Kidney (tissue), 14 donors: ENCODE data around the gene NCOR2. TPM values are rescaled to one million over a fixed set of nuclear protein-coding genes. Genes with fewer than 3 reads are reported as not detected.
A peak's percentile ranks its signal among the peaks of the same experiment; 100 is the strongest.

Experiments used
- DNase-seq, 5 donors: peaks; one replicate each; pipeline ENCODE4 v3.0.0-alpha.2; 2013 to 2020
- FAIRE-seq: peaks from 2 replicates; lab custom pipeline; 2012; peaks lifted over from hg19 to GRCh38; lab: Jason Lieb, UNC
- H3K27ac ChIP-seq, 2 donors: one replicate each; pipeline ENCODE4 v1.7.0; 2013; ENCODE audit warnings: low read depth in 2 of 2, low read length in 2 of 2, inconsistent platforms in 1 of 2
- H3K27me3 ChIP-seq: one replicate; pipeline ENCODE4 v1.7.1; 2013; ENCODE audit warnings: low read length, inconsistent platforms; ENCODE audit not compliant: control insufficient read depth, insufficient read depth
- H3K36me3 ChIP-seq, 3 donors: one replicate each; pipeline versions ENCODE4 v1.7.0 to v1.7.1; 2013; ENCODE audit warnings: low read length in 3 of 3, control low read depth in 1 of 3, inconsistent platforms in 1 of 3; ENCODE audit not compliant: insufficient read depth in 3 of 3, control insufficient read depth in 2 of 3
- H3K4me1 ChIP-seq, 3 donors: one replicate each; pipeline versions ENCODE4 v1.7.0 to v1.7.1; 2013; ENCODE audit warnings: low read length in 3 of 3, inconsistent platforms in 1 of 3, low read depth in 1 of 3; ENCODE audit not compliant: control insufficient read depth in 2 of 3, insufficient read depth in 2 of 3
- H3K4me3 ChIP-seq, 3 donors: one replicate each; pipeline versions ENCODE4 v1.7.0 to v1.8.1; 2013; ENCODE audit warnings: low read length in 3 of 3, control low read depth in 1 of 3, inconsistent platforms in 1 of 3
- H3K9ac ChIP-seq, 3 donors: one replicate each; pipeline versions ENCODE4 v1.7.0 to v1.7.1; 2013; ENCODE audit warnings: low read length in 3 of 3, control low read depth in 1 of 3, inconsistent platforms in 1 of 3
- H3K9me3 ChIP-seq, 3 donors: one replicate each; pipeline versions ENCODE4 v1.7.0 to v1.7.1; 2013; ENCODE audit warnings: low read length in 3 of 3, control low read depth in 1 of 3, inconsistent platforms in 1 of 3; ENCODE audit not compliant: control insufficient read depth in 2 of 3, insufficient read depth in 1 of 3
- intact Hi-C: fragments of 100-400 bp; cut with DNase I; formaldehyde crosslinking; loops from one replicate; pipeline ENCODE4 v1.11.1; 2022
- polyA plus RNA-seq: library from polyadenylated mRNA; stranded (reverse); fragments of 350-450 nt; fragmentation: Illumina TruSeq; extraction: RNeasy Lipid Tissue Mini Kit (QIAGEN cat#74804); gene quantifications from one replicate; pipeline ENCODE4 v1.2.3, GENCODE V29; 2014; ENCODE audit warnings: low read depth, low replicate concordance; ENCODE audit not compliant: insufficient read depth
- total RNA-seq: library from RNA; stranded (reverse); fragmentation: NEBNext Ultra II Directional; extraction: Animal tissue kit (Norgen Biotek cat#: 25700); gene quantifications from one replicate; pipeline ENCODE4 v1.2.1, GENCODE V29; 2021
- TF ChIP-seq, protein P1 (sequence below): IDR thresholded peaks from 3 replicates; pipeline ENCODE4 v1.5.1; 2012; ENCODE audit warnings: mild to moderate bottlenecking, moderate library complexity, borderline replicate concordance; ENCODE audit not compliant: insufficient read depth; ENCODE audit errors: extremely low read depth
- donor health status: control.
- donor health status: control.
- donor health status: control.
- donor health status: control.
- donor health status: control.
- donor health status: DM: yes; HTN: yes; CAD: no.
- donor health status: Normal renal cell carcinoma (clear cell type).

NCOR2 gene
- total and polyA plus RNA-seq, 2 donors from 2014 or later, result 18.7 to 205 TPM

DNA sequence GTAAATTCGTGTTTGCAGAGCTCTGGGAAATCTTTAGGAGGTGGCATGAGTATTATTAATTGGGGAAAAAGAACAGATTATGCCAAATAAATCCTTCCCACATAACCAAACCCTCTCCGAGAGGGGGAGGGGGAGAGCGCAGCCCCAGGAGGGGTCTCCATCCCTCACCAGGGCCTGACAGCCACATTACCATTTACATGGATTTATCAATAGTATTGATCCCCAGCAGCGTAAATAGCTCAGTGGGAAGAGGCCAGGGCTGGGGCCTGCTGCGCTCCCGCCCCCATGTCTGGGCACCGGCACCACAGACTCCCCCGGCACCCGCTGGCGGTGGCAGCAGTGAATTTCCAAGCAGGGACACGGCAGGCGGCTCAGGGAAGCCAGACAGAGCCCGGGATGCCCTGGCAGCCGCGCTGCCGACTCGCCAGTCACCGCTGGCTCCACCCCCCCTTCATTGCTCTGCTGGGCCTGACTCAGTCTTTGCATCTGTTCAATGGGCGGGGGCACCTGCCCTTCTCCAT lies 2.4 kb downstream of the NCOR2 start:
- no peaks in the 10 kb centered on the region for H3K9me3 ChIP-seq
- peaks cover 0 to 19% (median 8%) of the 10 kb centered on the region in 3 donors for H3K4me1 ChIP-seq
- H3K36me3 ChIP-seq, result no peaks in the 10 kb centered on the region
- intact Hi-C loops, result loop anchor here (10.0 kb wide), 1 partner anchor 200 kb away; no protein-coding TSS in a partner anchor
- no peak overlapping the region for H3K27ac ChIP-seq
- TF ChIP-seq, protein P1, sequence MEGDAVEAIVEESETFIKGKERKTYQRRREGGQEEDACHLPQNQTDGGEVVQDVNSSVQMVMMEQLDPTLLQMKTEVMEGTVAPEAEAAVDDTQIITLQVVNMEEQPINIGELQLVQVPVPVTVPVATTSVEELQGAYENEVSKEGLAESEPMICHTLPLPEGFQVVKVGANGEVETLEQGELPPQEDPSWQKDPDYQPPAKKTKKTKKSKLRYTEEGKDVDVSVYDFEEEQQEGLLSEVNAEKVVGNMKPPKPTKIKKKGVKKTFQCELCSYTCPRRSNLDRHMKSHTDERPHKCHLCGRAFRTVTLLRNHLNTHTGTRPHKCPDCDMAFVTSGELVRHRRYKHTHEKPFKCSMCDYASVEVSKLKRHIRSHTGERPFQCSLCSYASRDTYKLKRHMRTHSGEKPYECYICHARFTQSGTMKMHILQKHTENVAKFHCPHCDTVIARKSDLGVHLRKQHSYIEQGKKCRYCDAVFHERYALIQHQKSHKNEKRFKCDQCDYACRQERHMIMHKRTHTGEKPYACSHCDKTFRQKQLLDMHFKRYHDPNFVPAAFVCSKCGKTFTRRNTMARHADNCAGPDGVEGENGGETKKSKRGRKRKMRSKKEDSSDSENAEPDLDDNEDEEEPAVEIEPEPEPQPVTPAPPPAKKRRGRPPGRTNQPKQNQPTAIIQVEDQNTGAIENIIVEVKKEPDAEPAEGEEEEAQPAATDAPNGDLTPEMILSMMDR, result no peak
- no peak for FAIRE-seq
- H3K4me3 ChIP-seq, result peak overlapping the region in 1 of 3 donors; percentile 77
- peak in 3 of 5 donors; percentile 35 to 75 (median 53) for DNase-seq
- H3K27me3 ChIP-seq, result no peaks in the 10 kb centered on the region
- H3K9ac ChIP-seq, result no peak overlapping the region

- Histone ChIP-seq H3K9ac (no peak overlapping the region), H3K4me3 (no peak overlapping the region), H3K4me1 (peaks cover 0 to 19% (median 8%) of the 10 kb centered on the region in 3 donors), H3K9me3 (no peaks in the 10 kb centered on the region), H3K27ac (no peak overlapping the region), H3K27me3 (no peaks in the 10 kb centered on the region), H3K36me3 (no peaks in the 10 kb centered on the region)
- FAIRE-seq (no peak), DNase-seq (peak in 2 of 5 donors; percentile 63 to 65)
- TF ChIP-seq, protein P1, result no peak
- intact Hi-C loops, result loop anchor here (10.0 kb wide), 1 partner anchor 200 kb away; no protein-coding TSS in a partner anchor
These were observed 3.0 kb downstream of the NCOR2 start for GRCh38 chr12:124564232-124564958.

- FAIRE-seq (no peak), DNase-seq (no peak)
- Histone ChIP-seq H3K4me3 (no peak overlapping the region), H3K27me3 (no peaks in the 10 kb centered on the region), H3K9me3 (no peaks in the 10 kb centered on the region), H3K27ac (no peak overlapping the region), H3K4me1 (peaks cover 0 to 19% (median 8%) of the 10 kb centered on the region in 3 donors), H3K9ac (no peak overlapping the region), H3K36me3 (no peaks in the 10 kb centered on the region)
- intact Hi-C loops, result loop anchor here (10.0 kb wide), 1 partner anchor 201 kb away; no protein-coding TSS in a partner anchor
- TF ChIP-seq, protein P1, result no peak
These were observed 3.6 kb downstream of the NCOR2 start for GRCh38 chr12:124563809-124564208.
